K562 (cell line): ENCODE data around the gene ASCC1. TPM values are rescaled to one million over a fixed set of nuclear protein-coding genes. Genes with fewer than 3 reads are reported as not detected.
A peak's percentile ranks its signal among the peaks of the same experiment; 100 is the strongest.

ENCODE experiments used
- FOXP4 ChIP-seq: sonication (generic); formaldehyde crosslinking; IDR thresholded peaks from 2 replicates; pipeline ENCODE4 v1.8.0; 2022; ENCODE audit warnings: mild to moderate bottlenecking, missing genetic modification reagents, borderline replicate concordance
- GTF3C2 ChIP-seq: IDR thresholded peaks from 3 replicates; pipeline ENCODE4 v1.6.1; 2011; ENCODE audit warnings: borderline replicate concordance, mild to moderate bottlenecking, moderate library complexity; ENCODE audit not compliant: insufficient read length; ENCODE audit errors: extremely low read depth
- HMBOX1 ChIP-seq: sonication (generic); IDR thresholded peaks from 2 replicates; pipeline ENCODE4 v1.6.1; 2016
- HNRNPK ChIP-seq: fragments of 200-400 bp; formaldehyde crosslinking; IDR thresholded peaks from one replicate; pipeline ENCODE4 v1.6.1; 2018; ENCODE audit warnings: mild to moderate bottlenecking, low read depth, low read length; ENCODE audit not compliant: poor library complexity, severe bottlenecking
- MCM5 ChIP-seq: fragments of 450-650 bp; IDR thresholded peaks from 2 replicates; pipeline ENCODE4 v1.6.1; 2016; ENCODE audit warnings: low read depth
- PCBP2 ChIP-seq: fragments of 200-400 bp; formaldehyde crosslinking; IDR thresholded peaks from 2 replicates; pipeline ENCODE4 v1.6.1; 2018; ENCODE audit warnings: low read length, low read depth, mild to moderate bottlenecking, moderate library complexity; ENCODE audit not compliant: poor library complexity, severe bottlenecking
- RFX5 ChIP-seq: IDR thresholded peaks from 2 replicates; pipeline ENCODE4 v1.6.1; 2011; ENCODE audit warnings: low read depth, mild to moderate bottlenecking, improper control_type of control experiment, low read length
- TAF1 ChIP-seq: IDR thresholded peaks from 2 replicates; pipeline ENCODE4 v1.6.1; 2011; ENCODE audit warnings: mild to moderate bottlenecking, low read length, moderate library complexity; ENCODE audit not compliant: insufficient read depth, control insufficient read depth, severe bottlenecking; ENCODE audit errors: extremely low read depth
- THAP12 ChIP-seq: fragments of 250-450 bp; sonication (Bioruptor Pico); IDR thresholded peaks from 2 replicates; pipeline ENCODE4 v1.9.0; 2021; ENCODE audit warnings: mild to moderate bottlenecking, inconsistent platforms
- TRIM25 ChIP-seq: fragments of 450-650 bp; IDR thresholded peaks from 2 replicates; pipeline ENCODE4 v1.7.0; 2016; ENCODE audit warnings: borderline replicate concordance
- XRCC5 ChIP-seq: fragments of 200-400 bp; formaldehyde crosslinking; IDR thresholded peaks from 2 replicates; pipeline ENCODE4 v1.6.1; 2017; ENCODE audit warnings: low read depth, mild to moderate bottlenecking, low read length
- ZHX1 ChIP-seq: fragments of 150-350 bp; conservative IDR thresholded peaks from 2 replicates; pipeline ENCODE4 v1.6.1; 2014; ENCODE audit warnings: low read length
- polyA plus RNA-seq, 8 experiments: library from polyadenylated mRNA; depleted of rRNA in 4 of 8; stranded (reverse) in 5 of 8; unstranded in 3 of 8; fragments of >200 nt; fragmentation: Nextera tagmentation in 2 of 8; fragmentation: Illumina TruSeq in 1 of 8; extraction: Ambion mirVana in 2 of 8; extraction: Trizol in 1 of 8; gene quantifications; 2 replicates each; pipeline versions ENCODE4 v1.2.1 to v1.2.3, GENCODE V29; 2011 to 2014; ENCODE audit warnings: inconsistent platforms in 1 of 8, missing spikeins in 1 of 8
- total RNA-seq, 7 experiments: library from RNA; depleted of rRNA in 6 of 7; stranded (reverse); fragments of >200 nt in 6 of 7; fragmentation: Illumina TruSeq in 2 of 7; extraction: Trizol in 2 of 7; gene quantifications; 2 replicates each; pipeline versions ENCODE4 v1.2.1 to v1.2.3, GENCODE V29; 2011 to 2021; ENCODE audit warnings: low replicate concordance in 1 of 7

ASCC1 gene
- total and polyA plus RNA-seq, 9 of the 15 experiments (the other 6 are each of a cell fraction or from before 2014, with no cell fraction given) = 31.7 to 73.3 (median 52.8) TPM

GRCh38 chr10:72260239-72260975 is 44.3 kb upstream of the ASCC1 start (continued):
- TF ChIP-seq PCBP2 (no peak), ZHX1 (no peak), TAF1 (no peak), MCM5 (no peak), TRIM25 (no peak), XRCC5 (no peak; the same call in 1 of the 2 replicates), HMBOX1 (no peak), GTF3C2 (no peak), FOXP4 (CRISPR knock-in tag) (no peak), HNRNPK (peak; percentile 87), THAP12 (no peak), RFX5 (no peak)
